Osteocyte (in vitro differentiated cells): ENCODE results near the gene CETP. TPM values are rescaled to one million over a fixed set of nuclear protein-coding genes. Genes with fewer than 3 reads are reported as not detected.

Experiments used
- DNase-seq: peaks from one replicate; pipeline ENCODE4 v3.0.0; 2021; ENCODE audit warnings: mixed read lengths; ENCODE audit not compliant: unreplicated experiment; ENCODE audit errors: extremely low spot score
- H3K27ac Mint-ChIP-seq: one replicate; pipeline ENCODE4 v1.8.0; 2021; ENCODE audit warnings: mild to moderate bottlenecking, mixed read lengths; ENCODE audit not compliant: unreplicated experiment
- H3K27me3 Mint-ChIP-seq: one replicate; pipeline ENCODE4 v1.8.0; 2021; ENCODE audit warnings: mixed read lengths; ENCODE audit not compliant: unreplicated experiment
- H3K36me3 Mint-ChIP-seq: one replicate; pipeline ENCODE4 v1.8.0; 2021; ENCODE audit warnings: mixed read lengths; ENCODE audit not compliant: unreplicated experiment
- H3K4me1 Mint-ChIP-seq: one replicate; pipeline ENCODE4 v1.8.0; 2021; ENCODE audit warnings: mixed read lengths; ENCODE audit not compliant: unreplicated experiment
- H3K4me3 Mint-ChIP-seq: one replicate; pipeline ENCODE4 v1.8.0; 2021; ENCODE audit warnings: mild to moderate bottlenecking, moderate library complexity, mixed read lengths; ENCODE audit not compliant: unreplicated experiment
- H3K9me3 Mint-ChIP-seq: one replicate; pipeline ENCODE4 v1.8.0; 2021; ENCODE audit warnings: mixed read lengths; ENCODE audit not compliant: unreplicated experiment
- total RNA-seq: library from RNA; stranded (reverse); gene quantifications from 2 replicates; pipeline ENCODE4 v1.2.1, GENCODE V29; 2021
- TF ChIP-seq, protein P1 (sequence below): fragments of 200-600 bp; sonication (generic); IDR thresholded peaks from 2 replicates; pipeline ENCODE4 v1.5.0; 2021; ENCODE audit warnings: antibody characterized with exemption, mild to moderate bottlenecking, moderate library complexity

Gene CETP
- total RNA-seq, 1 donor from 2014 or later = not detected

GRCh38 chr16:56961386-56961785 lies 364 bp upstream of the CETP start:
- TF ChIP-seq, protein P1, sequence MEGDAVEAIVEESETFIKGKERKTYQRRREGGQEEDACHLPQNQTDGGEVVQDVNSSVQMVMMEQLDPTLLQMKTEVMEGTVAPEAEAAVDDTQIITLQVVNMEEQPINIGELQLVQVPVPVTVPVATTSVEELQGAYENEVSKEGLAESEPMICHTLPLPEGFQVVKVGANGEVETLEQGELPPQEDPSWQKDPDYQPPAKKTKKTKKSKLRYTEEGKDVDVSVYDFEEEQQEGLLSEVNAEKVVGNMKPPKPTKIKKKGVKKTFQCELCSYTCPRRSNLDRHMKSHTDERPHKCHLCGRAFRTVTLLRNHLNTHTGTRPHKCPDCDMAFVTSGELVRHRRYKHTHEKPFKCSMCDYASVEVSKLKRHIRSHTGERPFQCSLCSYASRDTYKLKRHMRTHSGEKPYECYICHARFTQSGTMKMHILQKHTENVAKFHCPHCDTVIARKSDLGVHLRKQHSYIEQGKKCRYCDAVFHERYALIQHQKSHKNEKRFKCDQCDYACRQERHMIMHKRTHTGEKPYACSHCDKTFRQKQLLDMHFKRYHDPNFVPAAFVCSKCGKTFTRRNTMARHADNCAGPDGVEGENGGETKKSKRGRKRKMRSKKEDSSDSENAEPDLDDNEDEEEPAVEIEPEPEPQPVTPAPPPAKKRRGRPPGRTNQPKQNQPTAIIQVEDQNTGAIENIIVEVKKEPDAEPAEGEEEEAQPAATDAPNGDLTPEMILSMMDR = no peak
- Mint-ChIP-seq H3K36me3 (no peaks in the 10 kb centered on the region), H3K9me3 (no peaks in the 10 kb centered on the region), H3K27ac (peak overlapping the region; percentile 23), H3K4me1 (peaks cover 11% of the 10 kb centered on the region), H3K27me3 (peaks cover 6% of the 10 kb centered on the region), H3K4me3 (no peak overlapping the region)
- no peak for DNase-seq

GRCh38 chr16:56964243-56965148 lies 2.7 kb downstream of the CETP start:
- no peaks in the 10 kb centered on the region for H3K9me3 Mint-ChIP-seq
- DNase-seq = no peak
- H3K36me3 Mint-ChIP-seq = no peaks in the 10 kb centered on the region
- TF ChIP-seq, protein P1 = peak; percentile 71
- H3K4me3 Mint-ChIP-seq = no peak overlapping the region
- peaks cover 11% of the 10 kb centered on the region for H3K4me1 Mint-ChIP-seq
- H3K27ac Mint-ChIP-seq = no peak overlapping the region
- peaks cover 2% of the 10 kb centered on the region for H3K27me3 Mint-ChIP-seq

DNA sequence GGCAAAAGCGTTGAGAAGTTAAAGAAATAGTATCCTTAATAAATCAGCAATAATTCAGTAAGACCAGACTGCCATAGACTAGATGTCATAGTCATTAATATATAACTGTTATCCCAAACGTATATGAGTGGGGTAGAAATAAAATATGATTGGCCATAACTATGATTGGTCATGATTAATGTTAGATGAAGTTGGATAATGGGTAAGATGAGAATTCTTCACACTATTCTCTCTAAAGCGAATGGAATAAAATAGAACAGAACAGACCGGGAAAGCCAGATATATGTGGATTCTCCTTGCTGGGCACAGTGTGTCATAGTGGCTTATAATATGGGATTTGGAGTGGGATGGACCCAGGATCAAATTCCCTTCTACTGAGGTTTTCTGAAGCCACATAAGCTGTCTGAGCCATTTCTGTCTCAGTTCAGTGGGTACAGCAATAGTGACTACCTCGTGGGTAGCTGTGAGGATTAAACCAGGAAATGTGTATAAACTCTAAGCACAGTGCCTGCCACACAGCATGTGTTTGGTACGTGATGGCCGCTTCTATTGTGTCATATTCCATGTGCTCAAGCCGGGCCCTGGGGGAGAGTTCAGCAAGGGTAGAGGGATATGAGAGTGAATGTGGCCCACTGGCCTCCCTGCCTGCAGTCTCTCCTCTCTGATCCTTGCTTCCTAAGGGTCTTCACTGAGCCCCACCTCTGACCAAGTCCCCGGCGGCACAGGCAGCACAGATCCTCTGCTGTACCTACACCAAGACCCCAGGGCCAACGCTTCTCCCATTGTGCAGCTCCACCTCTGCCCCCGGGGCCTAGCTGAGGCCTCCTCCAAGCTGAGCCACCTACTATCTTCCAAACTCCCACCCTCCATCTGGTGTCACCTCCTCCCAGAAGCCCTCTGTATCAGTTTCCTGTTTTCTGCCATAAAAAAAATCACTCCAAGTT lies 3.7 kb downstream of the CETP start:
- H3K36me3 Mint-ChIP-seq = no peaks in the 10 kb centered on the region
- no peak for DNase-seq
- TF ChIP-seq, protein P1 = no peak
- H3K9me3 Mint-ChIP-seq = no peaks in the 10 kb centered on the region
- H3K4me3 Mint-ChIP-seq = no peak overlapping the region
- H3K27me3 Mint-ChIP-seq = no peaks in the 10 kb centered on the region
- H3K27ac Mint-ChIP-seq = no peak overlapping the region
- peaks cover 9% of the 10 kb centered on the region for H3K4me1 Mint-ChIP-seq

- TF ChIP-seq, protein P1 = no peak
- DNase-seq = no peak
- Mint-ChIP-seq H3K9me3 (no peaks in the 10 kb centered on the region), H3K27me3 (peaks cover 3% of the 10 kb centered on the region), H3K4me3 (no peak overlapping the region), H3K36me3 (no peaks in the 10 kb centered on the region), H3K4me1 (peaks cover 6% of the 10 kb centered on the region), H3K27ac (no peak overlapping the region)
Measured at GRCh38 chr16:56966093-56966475, 4.3 kb downstream of the CETP start.
